ENCODE results near the gene SERPINA4.

GRCh38 chr14:94591073-94591472, 29.8 kb downstream of the SERPINA4 start:
- TF ChIP-seq CTCF (IDR thresholded peaks at IDR 0.05 in 4 of 5, conservative IDR thresholded peaks at IDR 0.05 in 1 of 5): no peak
- TF ChIP-seq POLR2A (IDR thresholded peaks at IDR 0.05): no peak
